Ovary (tissue), 9 donors: ENCODE measurements around the gene OCA2. TPM values are rescaled to one million over a fixed set of nuclear protein-coding genes. Genes with fewer than 3 reads are reported as not detected.

Experiments
- DNase-seq, 5 donors: peaks; one replicate each; pipeline ENCODE4 v3.0.0-alpha.2; 2019 to 2020
- H3K27ac ChIP-seq, 2 donors: fragments of 200-600 bp; one replicate each; pipeline versions ENCODE4 v1.5.1 to v1.8.0; 2019 to 2022
- H3K27me3 ChIP-seq: fragments of 200-600 bp; one replicate; pipeline ENCODE4 v1.8.0; 2022
- H3K36me3 ChIP-seq: fragments of 200-600 bp; sonication (generic); one replicate; pipeline ENCODE4 v1.5.1; 2019
- H3K4me1 ChIP-seq: one replicate; pipeline ENCODE4 v1.8.1; 2013; ENCODE audit warnings: mild to moderate bottlenecking, moderate library complexity; ENCODE audit not compliant: insufficient read depth
- H3K4me3 ChIP-seq: fragments of 200-600 bp; sonication (generic); one replicate; pipeline ENCODE4 v1.5.1; 2017
- H3K9me3 ChIP-seq, 2 donors: fragments of 200-600 bp in 1 of 2; sonication (generic) in 1 of 2; one replicate each; pipeline versions ENCODE4 v1.5.1 to v1.8.1; 2013 to 2019; ENCODE audit warnings: mild to moderate bottlenecking in 1 of 2, moderate library complexity in 1 of 2
- CTCF ChIP-seq, 3 donors: fragments of 450-650 bp in 2 of 3; fragments of 200-600 bp in 1 of 3; IDR thresholded peaks; one replicate each; pipeline versions ENCODE4 v1.5.1 to v1.8.0; 2016 to 2022; ENCODE audit warnings: antibody characterized with exemption in 3 of 3, mild to moderate bottlenecking in 1 of 3
- EP300 ChIP-seq: sonication (generic); formaldehyde crosslinking; IDR thresholded peaks from one replicate; pipeline ENCODE4 v1.6.1; 2017; ENCODE audit warnings: antibody characterized with exemption
- POLR2A ChIP-seq: fragments of 450-650 bp; IDR thresholded peaks from one replicate; pipeline ENCODE4 v1.6.1; 2017; ENCODE audit warnings: antibody characterized with exemption, mild to moderate bottlenecking, moderate library complexity
- WGBS, 3 donors: extraction: QIAGEN DNeasy Blood & Tissue Kit in 1 of 3; methylation state at CpG; one replicate each; pipeline versions ENCODE4 v1.1.5 to v1.1.7; 2013 to 2017; 5-methylcytosine and 5-hydroxymethylcytosine counted together
- intact Hi-C, 4 donors: fragments of 100-400 bp; cut with DNase I; formaldehyde crosslinking; loops; one replicate each; pipeline versions ENCODE4 v1.11.0 to v1.15.1; 2022 to 2023
- polyA plus RNA-seq, 2 donors: library from polyadenylated mRNA; stranded (reverse); fragments of 200-250 nt in 1 of 2; fragments of 350-450 nt in 1 of 2; fragmentation: Illumina TruSeq in 1 of 2; extraction: RNeasy Lipid Tissue Mini Kit (QIAGEN cat#74804) in 1 of 2; gene quantifications; one replicate each; pipeline ENCODE4 v1.2.3, GENCODE V29; 2013 to 2014
- total RNA-seq, 7 donors: library from RNA; depleted of rRNA in 2 of 7; stranded (reverse); fragments of >200 nt in 2 of 7; fragmentation: NEBNext Ultra II Directional in 3 of 7; extraction: Animal tissue kit (Norgen Biotek cat#: 25700) in 3 of 7; gene quantifications; one replicate each; pipeline versions ENCODE4 v1.1.0 to v1.2.4, GENCODE V29; 2016 to 2023
- donor health status: DM: no; HTN: no; CAD: no; lungs with moderate emphysema.
- donor health status: DM: no; HTN: no; CAD: no.
- donor health status: Bipolar disorder and iron deficiency.
- donor health status: DM: yes; HTN: yes; CAD: no.
- donor health status: DM: no; HTN: no; CAD: no.
- donor health status: DM: yes; HTN: yes; CAD: no.

OCA2 gene
- total and polyA plus RNA-seq, 9 donors: 0.31 to 3.5 (median 0.68) TPM; not detected in 1

GRCh38 chr15:27828746-27829145 lies 270.4 kb downstream of the OCA2 start:
- Histone ChIP-seq H3K36me3 (no peaks in the 10 kb centered on the region), H3K27ac (no peak overlapping the region), H3K27me3 (no peaks in the 10 kb centered on the region), H3K4me3 (no peak overlapping the region), H3K4me1 (no peaks in the 10 kb centered on the region), H3K9me3 (no peaks in the 10 kb centered on the region)
- no peak for TF ChIP-seq CTCF (IDR thresholded peaks at IDR 0.05)
- TF ChIP-seq POLR2A: no peak
- TF ChIP-seq EP300: no peak
- DNase-seq: no peak
- 69 to 74% (median 74%) methylated on average over 10 of the region's 10 CpGs for WGBS, 3 donors
- intact Hi-C loops: no loop called here

- DNase-seq: no peak
- WGBS, 3 donors: 31 to 56% (median 36%) methylated on average over 15 of the region's 15 CpGs
These were observed 272.0 kb downstream of the OCA2 start for GRCh38 chr15:27826902-27827714.

GRCh38 chr15:27826411-27826810 lies 272.7 kb downstream of the OCA2 start:
- Histone ChIP-seq H3K4me1 (no peaks in the 10 kb centered on the region), H3K9me3 (no peaks in the 10 kb centered on the region), H3K36me3 (no peaks in the 10 kb centered on the region), H3K4me3 (no peak overlapping the region), H3K27ac (no peak overlapping the region), H3K27me3 (no peaks in the 10 kb centered on the region)
- intact Hi-C loops: no loop called here
- no peak for TF ChIP-seq CTCF (IDR thresholded peaks at IDR 0.05)
- TF ChIP-seq POLR2A: no peak
- TF ChIP-seq EP300: no peak
- whole genome bisulfite sequencing, 3 donors: 65 to 81% (median 72%) methylated on average over 7 of the region's 7 CpGs
- no peak for DNase-seq

More at GRCh38 chr15:27826902-27827714, 272.0 kb downstream of the OCA2 start:
- H3K27ac ChIP-seq: no peak overlapping the region
- no peaks in the 10 kb centered on the region for H3K9me3 ChIP-seq
- no peaks in the 10 kb centered on the region for H3K4me1 ChIP-seq
- no peaks in the 10 kb centered on the region for H3K36me3 ChIP-seq
- intact Hi-C loops: no loop called here
- no peak overlapping the region for H3K4me3 ChIP-seq
- no peaks in the 10 kb centered on the region for H3K27me3 ChIP-seq
- no peak for TF ChIP-seq EP300

DNA sequence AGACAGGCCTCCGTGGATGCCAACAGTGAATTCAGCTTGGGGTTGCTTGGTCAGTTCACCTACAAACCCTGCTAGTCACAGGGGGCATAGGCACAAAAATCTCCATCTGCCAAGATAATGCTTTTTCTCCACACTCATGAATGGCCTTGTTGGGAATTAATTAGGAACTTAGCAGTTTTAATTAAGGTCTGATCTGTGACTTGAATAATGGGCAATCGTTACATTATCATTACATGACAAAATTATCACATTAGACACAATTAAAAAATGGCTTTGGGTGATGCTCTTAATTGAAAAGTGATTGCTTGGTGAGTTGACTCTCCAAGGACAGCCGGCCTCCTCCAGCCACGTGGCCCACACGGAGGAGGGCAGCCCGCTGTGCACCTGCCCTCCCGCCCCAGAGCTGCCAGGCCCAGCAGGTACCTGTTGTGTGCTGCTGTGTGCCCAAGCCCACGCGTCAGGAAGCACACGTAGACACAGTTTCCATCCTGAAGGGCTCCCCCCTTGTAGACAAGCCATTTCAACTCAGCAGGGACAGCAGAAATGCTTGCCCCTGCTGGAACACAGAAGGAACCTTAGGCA lies 274.2 kb downstream of the OCA2 start:
- H3K36me3 ChIP-seq: no peaks in the 10 kb centered on the region
- intact Hi-C loops: no loop called here
- H3K4me1 ChIP-seq: no peaks in the 10 kb centered on the region
- DNase-seq: no peak
- H3K27me3 ChIP-seq: no peaks in the 10 kb centered on the region
- H3K4me3 ChIP-seq: no peak overlapping the region
- H3K9me3 ChIP-seq: no peaks in the 10 kb centered on the region
- 75 to 80% (median 76%) methylated on average over 10 of the region's 10 CpGs for WGBS, 3 donors
- H3K27ac ChIP-seq: no peak overlapping the region
- TF ChIP-seq CTCF (IDR thresholded peaks at IDR 0.05) (no peak), POLR2A (no peak)

- TF ChIP-seq EP300 (no peak), CTCF (IDR thresholded peaks at IDR 0.05) (no peak), POLR2A (no peak)
- no peaks in the 10 kb centered on the region for H3K4me1 ChIP-seq
- intact Hi-C loops: no loop called here
- no peaks in the 10 kb centered on the region for H3K27me3 ChIP-seq
- H3K4me3 ChIP-seq: no peak overlapping the region
- WGBS, 3 donors: 59 to 70% (median 66%) methylated on average over 3 of the region's 3 CpGs
- no peak overlapping the region for H3K27ac ChIP-seq
- no peaks in the 10 kb centered on the region for H3K9me3 ChIP-seq
- H3K36me3 ChIP-seq: no peaks in the 10 kb centered on the region
- no peak for DNase-seq
These were observed 277.8 kb downstream of the OCA2 start for GRCh38 chr15:27821273-27821672.
